HG02642 (cell line): ENCODE measurements around the gene ABHD15.

Source experiments
- ATAC-seq: cut with Tn5 transposase; IDR thresholded peaks from one replicate; pipeline ENCODE4 v1.9.1; 2021; ENCODE audit warnings: mild to moderate bottlenecking; ENCODE audit not compliant: unreplicated experiment, poor library complexity

ABHD15 gene

DNA sequence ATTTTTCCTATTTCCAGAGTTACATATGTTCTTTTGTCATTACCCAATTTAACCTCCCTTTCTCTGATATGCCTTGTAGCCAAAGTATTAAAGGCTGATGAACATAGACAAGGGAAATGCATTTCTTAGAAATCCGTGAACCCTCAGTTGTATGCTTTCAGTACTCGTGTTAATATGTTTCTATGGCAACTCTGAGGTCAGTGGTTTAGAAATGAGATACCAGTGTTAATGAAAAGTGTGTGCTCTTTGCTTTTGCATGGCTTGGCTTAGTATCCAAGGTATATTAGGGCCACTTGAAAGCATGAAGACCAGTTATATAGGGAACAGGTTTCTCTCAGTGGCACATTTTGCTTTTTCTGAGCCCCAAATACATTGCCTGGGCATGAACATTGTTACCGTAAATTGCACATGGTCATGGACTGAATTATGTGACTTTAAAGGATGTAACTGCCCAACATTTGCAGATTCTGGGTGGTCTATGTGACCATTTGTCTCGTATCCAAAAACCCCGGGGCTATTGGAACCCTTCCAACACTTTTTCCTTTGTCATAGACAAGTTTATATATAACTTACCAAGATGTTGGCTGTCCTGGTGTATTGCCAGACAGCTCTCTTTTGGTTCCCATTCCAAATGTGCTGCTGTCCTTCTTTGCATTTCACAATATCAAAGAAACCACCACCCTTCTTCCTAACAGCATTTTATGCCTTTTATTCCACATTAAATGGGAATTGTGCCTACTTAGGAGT lies 17.5 kb downstream of the ABHD15 start:
- ATAC-seq: no peak

DNA sequence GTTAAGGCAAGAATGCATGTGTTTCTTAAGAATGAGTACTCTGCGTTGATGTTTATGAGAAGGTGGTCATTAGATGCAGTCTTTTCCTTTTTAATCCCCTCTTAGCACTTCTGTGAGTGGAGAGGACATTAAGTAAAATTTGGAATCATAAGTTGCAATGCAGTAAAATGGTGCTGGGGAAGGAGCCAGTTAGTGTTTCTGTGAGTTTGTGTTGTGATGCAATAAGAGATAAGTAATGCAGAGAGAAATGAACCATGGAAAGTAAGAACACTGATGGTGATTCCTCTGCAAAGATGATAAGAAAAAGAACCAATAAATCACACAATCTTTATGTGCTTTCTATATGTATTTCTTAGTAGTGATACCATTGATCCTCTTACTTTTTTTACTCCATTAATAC lies 20.0 kb downstream of the ABHD15 start:
- no peak for ATAC-seq

DNA sequence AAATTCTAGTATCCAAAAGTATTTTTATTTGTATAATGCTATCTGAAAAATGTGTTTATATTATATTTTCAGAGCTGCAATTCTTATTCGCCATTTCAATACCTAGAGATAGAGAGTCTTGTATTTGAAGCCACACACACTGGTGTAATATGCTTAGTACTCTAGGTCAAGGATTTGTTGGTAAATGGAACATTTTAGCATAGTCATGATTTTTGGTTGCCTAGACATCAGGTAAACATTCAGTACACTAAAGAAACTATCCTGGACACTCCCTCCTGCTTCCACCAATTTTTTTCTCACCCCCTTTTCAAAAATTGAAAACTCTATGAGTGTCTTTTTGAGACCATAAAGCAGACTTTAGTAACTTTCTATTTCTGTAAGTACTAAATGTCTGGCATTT lies 20.8 kb downstream of the ABHD15 start:
- no peak for ATAC-seq

DNA sequence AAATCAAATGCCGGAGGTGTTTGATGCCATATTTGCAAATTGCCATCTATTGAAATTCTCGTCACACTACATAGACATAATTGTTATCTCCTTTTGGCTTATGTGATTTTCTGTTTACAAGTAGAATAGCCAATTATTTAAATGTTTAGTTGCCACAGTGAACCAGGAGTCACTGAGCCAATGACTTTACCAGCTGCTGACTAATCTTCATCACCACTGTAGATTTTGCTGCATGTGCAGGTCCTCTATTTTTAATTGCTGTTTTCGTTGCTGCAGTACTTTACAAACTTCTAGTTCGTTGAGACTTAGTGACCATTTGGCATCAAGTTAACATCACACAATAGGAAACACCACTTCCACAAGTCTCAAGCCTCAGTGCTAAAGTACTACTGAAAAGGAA lies 22.8 kb downstream of the ABHD15 start:
- no peak for ATAC-seq

DNA sequence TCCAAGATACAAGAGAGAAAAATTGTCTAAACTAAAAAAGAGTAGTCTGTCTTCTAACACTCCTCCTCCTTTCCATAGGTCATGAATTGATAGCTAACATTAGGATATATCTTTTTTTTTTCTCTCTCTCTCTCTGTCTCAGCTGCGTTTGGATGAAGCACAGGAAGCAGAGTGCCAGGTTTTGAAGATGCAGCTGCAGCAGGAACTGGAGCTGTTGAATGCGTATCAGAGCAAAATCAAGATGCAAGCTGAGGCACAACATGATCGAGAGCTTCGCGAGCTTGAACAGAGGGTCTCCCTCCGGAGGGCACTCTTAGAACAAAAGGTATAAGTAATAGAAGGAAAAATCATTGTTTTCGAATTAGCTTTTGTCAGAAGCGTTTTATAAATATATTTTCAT lies 32.9 kb downstream of the ABHD15 start:
- ATAC-seq: no peak

DNA sequence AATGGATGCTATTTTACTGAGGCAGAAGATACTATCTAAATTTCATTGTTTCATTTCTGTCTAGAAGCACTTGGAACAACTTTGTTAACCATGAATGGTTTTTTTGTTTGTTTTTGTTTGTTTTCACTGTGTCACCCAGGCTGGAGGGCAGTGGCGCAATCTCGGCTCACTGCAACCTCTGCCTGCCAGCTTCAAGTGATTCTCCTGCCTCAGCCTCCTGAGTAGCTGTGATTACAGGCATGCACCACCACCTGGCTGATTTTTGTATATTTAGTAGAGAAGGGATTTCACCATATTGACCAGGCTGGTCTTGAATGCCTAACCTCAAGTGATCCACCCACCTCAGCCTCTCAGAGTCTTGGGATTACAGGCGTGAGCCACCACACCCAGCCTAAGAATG lies 40.5 kb downstream of the ABHD15 start:
- ATAC-seq: no peak

DNA sequence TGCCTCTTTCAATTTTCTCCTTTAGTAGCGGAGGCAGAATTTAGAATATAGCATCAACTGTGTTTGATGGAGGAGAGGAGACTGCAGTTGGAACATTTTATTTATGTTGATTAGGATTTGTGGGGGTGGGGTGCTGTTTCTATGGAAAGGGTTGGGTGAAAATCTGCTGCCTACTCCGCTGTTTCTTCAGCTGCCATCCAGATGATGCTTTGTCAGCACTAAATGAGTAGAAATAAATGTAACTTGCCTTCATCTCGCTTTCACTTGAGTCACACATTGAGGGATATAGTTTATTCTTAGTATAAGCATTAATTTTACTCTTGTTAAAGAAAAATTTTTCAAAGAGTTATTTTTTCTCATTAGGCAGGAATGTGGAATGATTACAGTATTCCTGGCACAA lies 42.1 kb downstream of the ABHD15 start:
- ATAC-seq: no peak

DNA sequence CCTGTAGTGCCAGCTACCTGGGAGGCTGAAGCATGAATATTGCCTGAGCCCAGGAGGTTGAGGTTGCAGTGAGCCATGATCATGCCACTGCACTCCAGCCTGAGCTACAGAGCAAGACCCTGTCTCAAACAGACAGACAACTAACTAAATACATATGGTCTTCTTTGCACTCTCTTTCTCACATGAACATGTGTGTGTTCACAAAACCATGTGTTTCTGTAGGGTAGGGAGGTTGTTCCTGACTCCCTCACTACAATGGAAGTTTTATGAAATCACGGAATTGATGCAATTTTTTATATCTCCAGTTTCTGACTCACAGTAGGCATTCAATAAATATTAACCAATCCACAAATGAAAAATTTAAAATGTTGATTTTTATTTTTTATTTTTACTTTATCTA lies 48.5 kb downstream of the ABHD15 start:
- no peak for ATAC-seq

DNA sequence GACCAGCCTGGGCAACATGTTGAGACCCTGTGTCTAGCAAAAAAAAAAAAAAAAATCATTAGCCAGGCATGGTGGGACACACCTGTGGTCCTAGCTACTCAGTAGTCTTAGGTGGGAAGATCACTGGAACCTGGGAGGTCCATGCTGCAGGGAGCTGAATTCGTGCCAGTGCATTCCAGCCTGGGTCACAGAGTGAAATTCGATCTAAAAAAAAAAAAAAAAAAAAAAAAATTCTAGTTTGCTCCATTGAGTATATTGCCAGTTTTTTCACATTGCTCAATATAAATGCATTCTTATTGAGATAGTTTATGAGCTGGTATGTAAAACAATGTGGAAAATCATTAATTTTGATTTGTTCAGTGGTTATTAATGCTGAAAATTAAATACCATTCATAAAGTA lies 52.0 kb downstream of the ABHD15 start:
- no peak for ATAC-seq

DNA sequence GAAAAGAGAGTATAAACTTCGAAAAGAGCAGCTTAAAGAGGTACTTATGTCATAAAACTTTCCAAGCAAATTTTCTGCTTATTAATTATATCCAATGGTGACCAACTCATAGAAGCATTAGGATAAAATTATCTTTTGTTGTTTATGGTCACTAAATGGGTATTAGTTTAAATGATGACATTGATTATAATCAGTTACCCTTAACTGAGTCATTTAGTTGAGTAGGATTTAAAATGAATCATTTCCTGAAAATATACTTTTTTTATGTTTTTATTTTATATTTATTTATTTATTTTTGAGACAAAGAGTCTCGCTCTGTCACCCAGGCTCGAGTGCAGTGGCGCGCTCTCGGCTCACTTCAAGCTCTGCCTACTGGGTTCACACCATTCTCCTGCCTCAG lies 55.9 kb downstream of the ABHD15 start:
- no peak for ATAC-seq
